D721Med (cell line): Measurements from ENCODE around the gene IRS2.

Source experiments
- DNase-seq: peaks from one replicate; pipeline ENCODE4 v3.0.0; 2011; ENCODE audit warnings: low spot score; ENCODE audit not compliant: insufficient read length
- FAIRE-seq: peaks from 2 replicates; lab custom pipeline; 2011; peaks lifted over from hg19 to GRCh38; lab: Jason Lieb, UNC
- TF ChIP-seq, protein P1 (sequence below): IDR thresholded peaks from 2 replicates; pipeline ENCODE4 v1.5.1; 2012; ENCODE audit warnings: mild to moderate bottlenecking, control low read depth; ENCODE audit not compliant: insufficient read depth; ENCODE audit errors: missing control alignments

Gene IRS2

GRCh38 chr13:109725297-109725696, 61.1 kb downstream of the IRS2 start:
- TF ChIP-seq, protein P1, sequence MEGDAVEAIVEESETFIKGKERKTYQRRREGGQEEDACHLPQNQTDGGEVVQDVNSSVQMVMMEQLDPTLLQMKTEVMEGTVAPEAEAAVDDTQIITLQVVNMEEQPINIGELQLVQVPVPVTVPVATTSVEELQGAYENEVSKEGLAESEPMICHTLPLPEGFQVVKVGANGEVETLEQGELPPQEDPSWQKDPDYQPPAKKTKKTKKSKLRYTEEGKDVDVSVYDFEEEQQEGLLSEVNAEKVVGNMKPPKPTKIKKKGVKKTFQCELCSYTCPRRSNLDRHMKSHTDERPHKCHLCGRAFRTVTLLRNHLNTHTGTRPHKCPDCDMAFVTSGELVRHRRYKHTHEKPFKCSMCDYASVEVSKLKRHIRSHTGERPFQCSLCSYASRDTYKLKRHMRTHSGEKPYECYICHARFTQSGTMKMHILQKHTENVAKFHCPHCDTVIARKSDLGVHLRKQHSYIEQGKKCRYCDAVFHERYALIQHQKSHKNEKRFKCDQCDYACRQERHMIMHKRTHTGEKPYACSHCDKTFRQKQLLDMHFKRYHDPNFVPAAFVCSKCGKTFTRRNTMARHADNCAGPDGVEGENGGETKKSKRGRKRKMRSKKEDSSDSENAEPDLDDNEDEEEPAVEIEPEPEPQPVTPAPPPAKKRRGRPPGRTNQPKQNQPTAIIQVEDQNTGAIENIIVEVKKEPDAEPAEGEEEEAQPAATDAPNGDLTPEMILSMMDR: no peak
- FAIRE-seq (no peak), DNase-seq (no peak)

DNA sequence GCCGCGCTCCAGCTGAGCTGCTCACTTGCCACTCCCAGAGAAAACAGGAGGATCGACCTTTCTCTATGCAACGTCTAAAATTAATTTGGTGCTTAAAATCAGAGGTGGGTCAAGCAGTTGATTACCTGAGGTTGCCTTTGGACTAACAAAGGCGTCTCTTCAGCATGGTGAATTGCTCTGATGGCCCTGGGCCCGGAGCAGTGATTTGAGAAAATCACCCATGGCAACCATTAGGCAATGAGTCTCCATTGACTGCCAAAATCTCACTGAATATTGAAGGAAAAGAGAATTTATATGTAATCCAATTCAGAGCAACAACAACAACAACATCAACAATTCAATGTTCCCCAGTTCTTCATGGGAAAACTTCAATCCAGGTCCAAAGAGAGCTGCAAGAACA, 61.8 kb downstream of the IRS2 start:
- no peak for FAIRE-seq
- DNase-seq: no peak
- TF ChIP-seq, protein P1: no peak

GRCh38 chr13:109723046-109723445, 63.3 kb downstream of the IRS2 start:
- FAIRE-seq (no peak), DNase-seq (no peak)
- TF ChIP-seq, protein P1: no peak

- no peak for DNase-seq
Measured at GRCh38 chr13:109722068-109722467, 64.3 kb downstream of the IRS2 start.

DNA sequence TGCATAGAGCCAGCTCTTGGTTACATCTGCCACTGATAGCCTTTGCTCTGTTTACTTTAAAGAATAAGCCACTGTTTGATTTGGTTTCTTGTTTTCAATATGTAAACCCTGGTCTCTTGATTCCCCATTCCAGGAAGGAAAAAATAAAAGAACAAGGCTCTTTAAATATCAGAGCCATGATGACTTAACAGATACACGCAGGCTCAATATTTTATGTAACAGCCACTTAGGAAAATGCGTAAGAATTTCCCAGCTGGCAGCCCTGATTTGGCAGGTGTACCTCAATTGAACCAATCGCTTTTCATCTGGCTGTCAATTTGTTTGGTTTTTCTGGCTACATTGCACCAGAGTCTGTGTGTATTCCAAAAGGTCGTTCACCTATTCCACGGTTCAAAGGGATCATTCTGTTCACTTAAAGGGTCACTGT, 65.6 kb downstream of the IRS2 start:
- TF ChIP-seq, protein P1: no peak
- FAIRE-seq (no peak), DNase-seq (no peak)

More at GRCh38 chr13:109722068-109722467, 64.3 kb downstream of the IRS2 start:
- TF ChIP-seq, protein P1: no peak
- no peak for FAIRE-seq

DNA sequence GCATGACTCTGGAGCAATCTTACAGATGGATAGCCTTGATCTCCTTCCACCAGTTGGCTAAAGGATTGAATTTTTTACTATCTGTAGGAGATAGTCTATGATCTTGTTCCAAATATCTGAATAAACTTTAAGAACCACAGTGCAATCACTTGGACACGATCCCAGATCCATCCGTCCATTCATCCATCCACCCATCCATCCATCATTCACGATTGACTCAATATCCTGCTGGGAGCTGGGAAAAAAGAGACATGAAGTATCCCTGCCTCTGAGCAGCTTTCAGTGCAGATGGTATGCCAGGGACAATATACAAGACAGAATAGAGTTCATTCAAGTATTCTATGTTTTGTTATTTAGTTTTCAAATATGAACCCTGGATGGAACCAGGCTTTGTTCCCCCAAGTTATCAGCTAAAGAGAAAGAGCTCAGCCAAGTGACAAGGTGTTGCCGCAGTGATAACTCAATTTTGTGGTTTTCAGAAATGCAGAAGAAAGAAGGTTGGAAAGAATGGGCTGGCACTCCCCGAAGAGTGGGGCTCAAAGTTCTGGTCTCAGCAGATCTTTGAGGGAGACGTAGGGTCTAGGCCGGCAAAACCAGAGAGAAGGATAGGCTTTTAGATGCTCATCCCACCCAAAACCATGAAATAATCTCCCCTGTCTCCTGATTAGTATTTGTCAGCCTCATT, 66.3 kb downstream of the IRS2 start:
- TF ChIP-seq, protein P1: no peak
- no peak for FAIRE-seq

GRCh38 chr13:109718726-109719125, 67.7 kb downstream of the IRS2 start:
- FAIRE-seq (no peak), DNase-seq (no peak)
- TF ChIP-seq, protein P1: no peak

More for the DNA sequence above, 66.3 kb downstream of the IRS2 start:
- no peak for DNase-seq
